K562 (cell line): ENCODE data around the gene ST7. TPM values are rescaled to one million over a fixed set of nuclear protein-coding genes. Genes with fewer than 3 reads are reported as not detected.

Source experiments
- COPS2 ChIP-seq: fragments of 450-650 bp; conservative IDR thresholded peaks from 2 replicates; pipeline ENCODE4 v1.6.1; 2016; ENCODE audit warnings: mild to moderate bottlenecking, moderate library complexity
- MCM2 ChIP-seq: fragments of 450-650 bp; IDR thresholded peaks from 2 replicates; pipeline ENCODE4 v1.6.1; 2017; ENCODE audit warnings: low read depth, mild to moderate bottlenecking
- polyA plus RNA-seq, 8 experiments: library from polyadenylated mRNA; depleted of rRNA in 4 of 8; stranded (reverse) in 5 of 8; unstranded in 3 of 8; fragments of >200 nt; fragmentation: Nextera tagmentation in 2 of 8; fragmentation: Illumina TruSeq in 1 of 8; extraction: Ambion mirVana in 2 of 8; extraction: Trizol in 1 of 8; gene quantifications; 2 replicates each; pipeline versions ENCODE4 v1.2.1 to v1.2.3, GENCODE V29; 2011 to 2014; ENCODE audit warnings: inconsistent platforms in 1 of 8, missing spikeins in 1 of 8
- total RNA-seq, 7 experiments: library from RNA; depleted of rRNA in 6 of 7; stranded (reverse); fragments of >200 nt in 6 of 7; fragmentation: Illumina TruSeq in 2 of 7; extraction: Trizol in 2 of 7; gene quantifications; 2 replicates each; pipeline versions ENCODE4 v1.2.1 to v1.2.3, GENCODE V29; 2011 to 2021; ENCODE audit warnings: low replicate concordance in 1 of 7
- TF ChIP-seq, protein P1 (sequence below): fragments of 450-650 bp; IDR thresholded peaks from 2 replicates; pipeline ENCODE4 v1.6.1; 2016; ENCODE audit warnings: mild to moderate bottlenecking, moderate library complexity

Gene ST7
- total and polyA plus RNA-seq, 9 of the 15 experiments (the other 6 are each of a cell fraction or from before 2014, with no cell fraction given) = 23.9 to 56.3 (median 36.9) TPM

DNA sequence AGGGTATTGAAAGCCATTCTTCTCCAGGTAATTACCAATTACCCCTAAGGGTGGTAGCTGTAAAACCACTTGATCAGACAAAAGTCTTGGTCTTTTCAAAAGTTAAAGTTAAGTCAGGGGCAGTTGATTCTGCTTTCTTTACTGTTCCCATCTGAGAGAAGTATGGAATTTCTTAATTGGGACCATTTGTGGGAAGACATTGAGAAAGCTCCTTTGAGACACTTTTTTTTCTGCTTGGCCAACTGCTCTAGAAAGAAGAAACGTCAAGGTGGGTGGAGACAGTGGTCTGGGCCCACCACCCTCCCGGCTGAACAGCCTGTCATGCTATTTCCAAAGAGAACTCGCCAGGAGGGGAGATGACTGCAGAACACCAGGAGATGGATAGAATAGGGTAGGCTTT, 324.3 kb downstream of the ST7 start (continued):
- TF ChIP-seq, protein P1, sequence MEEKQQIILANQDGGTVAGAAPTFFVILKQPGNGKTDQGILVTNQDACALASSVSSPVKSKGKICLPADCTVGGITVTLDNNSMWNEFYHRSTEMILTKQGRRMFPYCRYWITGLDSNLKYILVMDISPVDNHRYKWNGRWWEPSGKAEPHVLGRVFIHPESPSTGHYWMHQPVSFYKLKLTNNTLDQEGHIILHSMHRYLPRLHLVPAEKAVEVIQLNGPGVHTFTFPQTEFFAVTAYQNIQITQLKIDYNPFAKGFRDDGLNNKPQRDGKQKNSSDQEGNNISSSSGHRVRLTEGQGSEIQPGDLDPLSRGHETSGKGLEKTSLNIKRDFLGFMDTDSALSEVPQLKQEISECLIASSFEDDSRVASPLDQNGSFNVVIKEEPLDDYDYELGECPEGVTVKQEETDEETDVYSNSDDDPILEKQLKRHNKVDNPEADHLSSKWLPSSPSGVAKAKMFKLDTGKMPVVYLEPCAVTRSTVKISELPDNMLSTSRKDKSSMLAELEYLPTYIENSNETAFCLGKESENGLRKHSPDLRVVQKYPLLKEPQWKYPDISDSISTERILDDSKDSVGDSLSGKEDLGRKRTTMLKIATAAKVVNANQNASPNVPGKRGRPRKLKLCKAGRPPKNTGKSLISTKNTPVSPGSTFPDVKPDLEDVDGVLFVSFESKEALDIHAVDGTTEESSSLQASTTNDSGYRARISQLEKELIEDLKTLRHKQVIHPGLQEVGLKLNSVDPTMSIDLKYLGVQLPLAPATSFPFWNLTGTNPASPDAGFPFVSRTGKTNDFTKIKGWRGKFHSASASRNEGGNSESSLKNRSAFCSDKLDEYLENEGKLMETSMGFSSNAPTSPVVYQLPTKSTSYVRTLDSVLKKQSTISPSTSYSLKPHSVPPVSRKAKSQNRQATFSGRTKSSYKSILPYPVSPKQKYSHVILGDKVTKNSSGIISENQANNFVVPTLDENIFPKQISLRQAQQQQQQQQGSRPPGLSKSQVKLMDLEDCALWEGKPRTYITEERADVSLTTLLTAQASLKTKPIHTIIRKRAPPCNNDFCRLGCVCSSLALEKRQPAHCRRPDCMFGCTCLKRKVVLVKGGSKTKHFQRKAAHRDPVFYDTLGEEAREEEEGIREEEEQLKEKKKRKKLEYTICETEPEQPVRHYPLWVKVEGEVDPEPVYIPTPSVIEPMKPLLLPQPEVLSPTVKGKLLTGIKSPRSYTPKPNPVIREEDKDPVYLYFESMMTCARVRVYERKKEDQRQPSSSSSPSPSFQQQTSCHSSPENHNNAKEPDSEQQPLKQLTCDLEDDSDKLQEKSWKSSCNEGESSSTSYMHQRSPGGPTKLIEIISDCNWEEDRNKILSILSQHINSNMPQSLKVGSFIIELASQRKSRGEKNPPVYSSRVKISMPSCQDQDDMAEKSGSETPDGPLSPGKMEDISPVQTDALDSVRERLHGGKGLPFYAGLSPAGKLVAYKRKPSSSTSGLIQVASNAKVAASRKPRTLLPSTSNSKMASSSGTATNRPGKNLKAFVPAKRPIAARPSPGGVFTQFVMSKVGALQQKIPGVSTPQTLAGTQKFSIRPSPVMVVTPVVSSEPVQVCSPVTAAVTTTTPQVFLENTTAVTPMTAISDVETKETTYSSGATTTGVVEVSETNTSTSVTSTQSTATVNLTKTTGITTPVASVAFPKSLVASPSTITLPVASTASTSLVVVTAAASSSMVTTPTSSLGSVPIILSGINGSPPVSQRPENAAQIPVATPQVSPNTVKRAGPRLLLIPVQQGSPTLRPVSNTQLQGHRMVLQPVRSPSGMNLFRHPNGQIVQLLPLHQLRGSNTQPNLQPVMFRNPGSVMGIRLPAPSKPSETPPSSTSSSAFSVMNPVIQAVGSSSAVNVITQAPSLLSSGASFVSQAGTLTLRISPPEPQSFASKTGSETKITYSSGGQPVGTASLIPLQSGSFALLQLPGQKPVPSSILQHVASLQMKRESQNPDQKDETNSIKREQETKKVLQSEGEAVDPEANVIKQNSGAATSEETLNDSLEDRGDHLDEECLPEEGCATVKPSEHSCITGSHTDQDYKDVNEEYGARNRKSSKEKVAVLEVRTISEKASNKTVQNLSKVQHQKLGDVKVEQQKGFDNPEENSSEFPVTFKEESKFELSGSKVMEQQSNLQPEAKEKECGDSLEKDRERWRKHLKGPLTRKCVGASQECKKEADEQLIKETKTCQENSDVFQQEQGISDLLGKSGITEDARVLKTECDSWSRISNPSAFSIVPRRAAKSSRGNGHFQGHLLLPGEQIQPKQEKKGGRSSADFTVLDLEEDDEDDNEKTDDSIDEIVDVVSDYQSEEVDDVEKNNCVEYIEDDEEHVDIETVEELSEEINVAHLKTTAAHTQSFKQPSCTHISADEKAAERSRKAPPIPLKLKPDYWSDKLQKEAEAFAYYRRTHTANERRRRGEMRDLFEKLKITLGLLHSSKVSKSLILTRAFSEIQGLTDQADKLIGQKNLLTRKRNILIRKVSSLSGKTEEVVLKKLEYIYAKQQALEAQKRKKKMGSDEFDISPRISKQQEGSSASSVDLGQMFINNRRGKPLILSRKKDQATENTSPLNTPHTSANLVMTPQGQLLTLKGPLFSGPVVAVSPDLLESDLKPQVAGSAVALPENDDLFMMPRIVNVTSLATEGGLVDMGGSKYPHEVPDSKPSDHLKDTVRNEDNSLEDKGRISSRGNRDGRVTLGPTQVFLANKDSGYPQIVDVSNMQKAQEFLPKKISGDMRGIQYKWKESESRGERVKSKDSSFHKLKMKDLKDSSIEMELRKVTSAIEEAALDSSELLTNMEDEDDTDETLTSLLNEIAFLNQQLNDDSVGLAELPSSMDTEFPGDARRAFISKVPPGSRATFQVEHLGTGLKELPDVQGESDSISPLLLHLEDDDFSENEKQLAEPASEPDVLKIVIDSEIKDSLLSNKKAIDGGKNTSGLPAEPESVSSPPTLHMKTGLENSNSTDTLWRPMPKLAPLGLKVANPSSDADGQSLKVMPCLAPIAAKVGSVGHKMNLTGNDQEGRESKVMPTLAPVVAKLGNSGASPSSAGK = no peak
- no peak for TF ChIP-seq COPS2
- TF ChIP-seq MCM2 = no peak
